SK-N-SH treated with all-trans-retinoic acid at 6 μM for 48 hours (cell line): ENCODE results near the gene TRAK2.

ENCODE experiments used
- ARNTL ChIP-seq: fragments of 450-650 bp; formaldehyde crosslinking; IDR thresholded peaks from 2 replicates; pipeline ENCODE4 v1.5.0; 2020; ENCODE audit warnings: low read depth, mild to moderate bottlenecking, moderate library complexity, borderline replicate concordance
- GLIS3 ChIP-seq: fragments of 250-450 bp; sonication (Bioruptor Pico); IDR thresholded peaks from 2 replicates; pipeline ENCODE4 v1.5.0; 2020; ENCODE audit warnings: mild to moderate bottlenecking, moderate library complexity
- OSR1 ChIP-seq: fragments of 250-450 bp; sonication (Bioruptor Pico); IDR thresholded peaks from 2 replicates; pipeline ENCODE4 v1.8.0; 2022; ENCODE audit warnings: moderate library complexity, mild to moderate bottlenecking, inconsistent platforms
- ZC3H10 ChIP-seq: fragments of 250-450 bp; sonication (Bioruptor Pico); IDR thresholded peaks from 2 replicates; pipeline ENCODE4 v1.5.1; 2021; ENCODE audit warnings: mild to moderate bottlenecking, moderate library complexity
- ZNF8 ChIP-seq: fragments of 450-650 bp; formaldehyde crosslinking; IDR thresholded peaks from 2 replicates; pipeline ENCODE4 v1.5.0; 2020; ENCODE audit warnings: mild to moderate bottlenecking, moderate library complexity
- TF ChIP-seq, protein P1 (sequence below): fragments of 250-450 bp; sonication (Bioruptor Pico); IDR thresholded peaks from 2 replicates; pipeline ENCODE4 v1.8.0; 2020; ENCODE audit warnings: mild to moderate bottlenecking, moderate library complexity, borderline replicate concordance
- TF ChIP-seq, protein P2 (sequence below): fragments of 250-450 bp; sonication (Bioruptor Pico); IDR thresholded peaks from 2 replicates; pipeline ENCODE4 v1.5.0; 2020; ENCODE audit warnings: mild to moderate bottlenecking, moderate library complexity

DNA sequence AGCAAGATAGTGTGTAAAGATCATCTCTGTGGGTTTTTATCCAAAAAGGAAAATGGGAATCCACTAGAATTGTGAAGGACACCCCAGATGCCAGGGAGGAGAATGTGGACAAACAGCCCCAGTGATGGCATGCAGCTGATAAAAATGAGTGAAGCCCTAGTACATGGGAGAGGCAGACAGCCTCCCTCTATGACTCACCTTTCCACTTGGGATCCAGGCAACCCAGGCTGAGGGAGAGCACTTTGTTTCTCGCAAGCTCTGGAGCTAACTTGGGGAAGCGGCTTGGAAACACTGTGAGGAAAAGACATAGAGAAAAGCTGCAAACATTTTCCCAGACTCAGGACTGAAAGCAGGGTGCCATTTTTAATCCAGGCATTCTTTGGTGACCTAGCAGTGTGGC is 88.9 kb downstream of the TRAK2 start:
- TF ChIP-seq ZNF8 (CRISPR knock-in tag) (no peak), ARNTL (CRISPR knock-in tag) (no peak), GLIS3 (CRISPR knock-in tag) (no peak), OSR1 (CRISPR knock-in tag) (no peak), ZC3H10 (CRISPR knock-in tag) (no peak)
- TF ChIP-seq, protein P1, sequence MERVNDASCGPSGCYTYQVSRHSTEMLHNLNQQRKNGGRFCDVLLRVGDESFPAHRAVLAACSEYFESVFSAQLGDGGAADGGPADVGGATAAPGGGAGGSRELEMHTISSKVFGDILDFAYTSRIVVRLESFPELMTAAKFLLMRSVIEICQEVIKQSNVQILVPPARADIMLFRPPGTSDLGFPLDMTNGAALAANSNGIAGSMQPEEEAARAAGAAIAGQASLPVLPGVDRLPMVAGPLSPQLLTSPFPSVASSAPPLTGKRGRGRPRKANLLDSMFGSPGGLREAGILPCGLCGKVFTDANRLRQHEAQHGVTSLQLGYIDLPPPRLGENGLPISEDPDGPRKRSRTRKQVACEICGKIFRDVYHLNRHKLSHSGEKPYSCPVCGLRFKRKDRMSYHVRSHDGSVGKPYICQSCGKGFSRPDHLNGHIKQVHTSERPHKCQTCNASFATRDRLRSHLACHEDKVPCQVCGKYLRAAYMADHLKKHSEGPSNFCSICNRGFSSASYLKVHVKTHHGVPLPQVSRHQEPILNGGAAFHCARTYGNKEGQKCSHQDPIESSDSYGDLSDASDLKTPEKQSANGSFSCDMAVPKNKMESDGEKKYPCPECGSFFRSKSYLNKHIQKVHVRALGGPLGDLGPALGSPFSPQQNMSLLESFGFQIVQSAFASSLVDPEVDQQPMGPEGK (CRISPR knock-in tag), result no peak
- TF ChIP-seq, protein P2, sequence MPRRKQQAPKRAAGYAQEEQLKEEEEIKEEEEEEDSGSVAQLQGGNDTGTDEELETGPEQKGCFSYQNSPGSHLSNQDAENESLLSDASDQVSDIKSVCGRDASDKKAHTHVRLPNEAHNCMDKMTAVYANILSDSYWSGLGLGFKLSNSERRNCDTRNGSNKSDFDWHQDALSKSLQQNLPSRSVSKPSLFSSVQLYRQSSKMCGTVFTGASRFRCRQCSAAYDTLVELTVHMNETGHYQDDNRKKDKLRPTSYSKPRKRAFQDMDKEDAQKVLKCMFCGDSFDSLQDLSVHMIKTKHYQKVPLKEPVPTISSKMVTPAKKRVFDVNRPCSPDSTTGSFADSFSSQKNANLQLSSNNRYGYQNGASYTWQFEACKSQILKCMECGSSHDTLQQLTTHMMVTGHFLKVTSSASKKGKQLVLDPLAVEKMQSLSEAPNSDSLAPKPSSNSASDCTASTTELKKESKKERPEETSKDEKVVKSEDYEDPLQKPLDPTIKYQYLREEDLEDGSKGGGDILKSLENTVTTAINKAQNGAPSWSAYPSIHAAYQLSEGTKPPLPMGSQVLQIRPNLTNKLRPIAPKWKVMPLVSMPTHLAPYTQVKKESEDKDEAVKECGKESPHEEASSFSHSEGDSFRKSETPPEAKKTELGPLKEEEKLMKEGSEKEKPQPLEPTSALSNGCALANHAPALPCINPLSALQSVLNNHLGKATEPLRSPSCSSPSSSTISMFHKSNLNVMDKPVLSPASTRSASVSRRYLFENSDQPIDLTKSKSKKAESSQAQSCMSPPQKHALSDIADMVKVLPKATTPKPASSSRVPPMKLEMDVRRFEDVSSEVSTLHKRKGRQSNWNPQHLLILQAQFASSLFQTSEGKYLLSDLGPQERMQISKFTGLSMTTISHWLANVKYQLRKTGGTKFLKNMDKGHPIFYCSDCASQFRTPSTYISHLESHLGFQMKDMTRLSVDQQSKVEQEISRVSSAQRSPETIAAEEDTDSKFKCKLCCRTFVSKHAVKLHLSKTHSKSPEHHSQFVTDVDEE (CRISPR knock-in tag), result no peak
